Activated CD4-positive, alpha-beta T cell treated with anti-CD3 and anti-CD28 coated beads, Interleukin-2, Interleukin-6, amounts not matched to agents 100 ng/mL and 50 ng/mL, durations not matched to agents 16 hours and 8 hours (primary cell): Measurements from ENCODE around the gene GPR89B.
A peak's percentile ranks its signal among the peaks of the same experiment; 100 is the strongest.
"Not testable (repeated sequence)": the region's sequence is repeated elsewhere in the genome, so short reads cannot be mapped to it uniquely, and the experiment has no call there.

ENCODE experiments used
- DNase-seq: peaks from one replicate; pipeline ENCODE4 v3.0.0-alpha.2; 2020

Gene GPR89B

GRCh38 chr1:147928236-147929132 is at the start of gene GPR89B:
TSS of gene GPR89B (plus strand) at chr1:147928420. CDS start at chr1:147928537, 117 bp downstream.
- peak; percentile 95 for DNase-seq

GRCh38 chr1:147879911-147880310 is 48.3 kb upstream of the GPR89B start:
- no peak for DNase-seq

GRCh38 chr1:147882535-147882934 is 45.7 kb upstream of the GPR89B start:
- DNase-seq: no peak

GRCh38 chr1:147890177-147890790 is 37.9 kb upstream of the GPR89B start:
- peak; percentile 73 for DNase-seq

- DNase-seq: no peak
Observed at GRCh38 chr1:147891088-147891487, 37.1 kb upstream of the GPR89B start.

- no peak for DNase-seq
Observed at GRCh38 chr1:147892216-147892615, 36.0 kb upstream of the GPR89B start.

- peak; percentile 58 for DNase-seq
Observed at GRCh38 chr1:147892731-147893214, 35.4 kb upstream of the GPR89B start.

GRCh38 chr1:147895123-147895522 is 33.1 kb upstream of the GPR89B start:
- no peak for DNase-seq

- DNase-seq: no peak
Observed at GRCh38 chr1:147897029-147897752, 31.0 kb upstream of the GPR89B start.

GRCh38 chr1:147897789-147898188 is 30.4 kb upstream of the GPR89B start:
- no peak for DNase-seq

GRCh38 chr1:147902253-147902845 is 25.9 kb upstream of the GPR89B start, which contains the start of gene GJA8:
TSS of gene GJA8 (plus strand) at chr1:147902795. CDS start at chr1:147907956, 5,161 bp downstream.
- DNase-seq: no peak

GRCh38 chr1:147904726-147905125 is 23.5 kb upstream of the GPR89B start:
- peak; percentile 47 for DNase-seq

- DNase-seq: no peak
Observed at GRCh38 chr1:147907786-147908509, 20.3 kb upstream of the GPR89B start.

- DNase-seq: no peak
Observed at GRCh38 chr1:147912553-147912952, 15.7 kb upstream of the GPR89B start.

- no peak for DNase-seq
Observed at GRCh38 chr1:147913362-147913942, 14.8 kb upstream of the GPR89B start.

- DNase-seq: no peak
Observed at GRCh38 chr1:147919896-147920295, 8.3 kb upstream of the GPR89B start.

GRCh38 chr1:147924813-147925212 is 3.4 kb upstream of the GPR89B start:
- peak; percentile 40 for DNase-seq

- DNase-seq: not testable (repeated sequence)
Observed at GRCh38 chr1:147927215-147927614, 1.0 kb upstream of the GPR89B start.

- not testable (repeated sequence) for DNase-seq
Observed at GRCh38 chr1:147927689-147928088, 531 bp upstream of the GPR89B start.

- DNase-seq: not testable (repeated sequence)
Observed at GRCh38 chr1:147931137-147931536, 2.9 kb downstream of the GPR89B start.

GRCh38 chr1:147935296-147935695 is 7.1 kb downstream of the GPR89B start:
- not testable (repeated sequence) for DNase-seq

- DNase-seq: not testable (repeated sequence)
Observed at GRCh38 chr1:147940456-147940855, 12.2 kb downstream of the GPR89B start.
